Activated CD4-positive, alpha-beta T cell treated with anti-CD3 and anti-CD28 coated beads for 1 hour (primary cell): Measurements from ENCODE around the gene AHDC1.

Experiments
- DNase-seq: peaks from one replicate; pipeline ENCODE4 v3.0.0-alpha.2; 2020

Gene AHDC1

GRCh38 chr1:27596261-27596660, 7.7 kb downstream of the AHDC1 start:
- DNase-seq, result no peak

DNA sequence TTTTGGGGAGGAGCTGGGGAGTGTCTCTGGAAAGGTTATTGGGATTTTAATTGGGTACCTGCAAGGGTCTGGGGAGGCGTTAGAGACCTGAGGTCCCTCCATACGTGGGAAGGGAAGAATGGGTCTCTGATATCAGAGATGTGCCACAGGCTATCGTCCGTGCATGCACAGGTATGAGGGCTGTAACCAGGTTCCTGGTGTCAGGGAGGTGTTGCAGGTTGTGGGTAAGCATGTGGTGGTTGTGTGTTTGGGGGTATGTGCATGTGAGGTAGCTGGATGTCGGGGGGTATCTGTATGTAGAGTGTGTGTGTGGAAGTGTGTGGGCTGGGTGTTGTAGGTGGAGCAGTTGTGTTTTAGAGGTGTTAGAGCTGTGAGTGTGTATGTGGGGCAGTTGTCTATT, 8.3 kb downstream of the AHDC1 start:
- no peak for DNase-seq

DNA sequence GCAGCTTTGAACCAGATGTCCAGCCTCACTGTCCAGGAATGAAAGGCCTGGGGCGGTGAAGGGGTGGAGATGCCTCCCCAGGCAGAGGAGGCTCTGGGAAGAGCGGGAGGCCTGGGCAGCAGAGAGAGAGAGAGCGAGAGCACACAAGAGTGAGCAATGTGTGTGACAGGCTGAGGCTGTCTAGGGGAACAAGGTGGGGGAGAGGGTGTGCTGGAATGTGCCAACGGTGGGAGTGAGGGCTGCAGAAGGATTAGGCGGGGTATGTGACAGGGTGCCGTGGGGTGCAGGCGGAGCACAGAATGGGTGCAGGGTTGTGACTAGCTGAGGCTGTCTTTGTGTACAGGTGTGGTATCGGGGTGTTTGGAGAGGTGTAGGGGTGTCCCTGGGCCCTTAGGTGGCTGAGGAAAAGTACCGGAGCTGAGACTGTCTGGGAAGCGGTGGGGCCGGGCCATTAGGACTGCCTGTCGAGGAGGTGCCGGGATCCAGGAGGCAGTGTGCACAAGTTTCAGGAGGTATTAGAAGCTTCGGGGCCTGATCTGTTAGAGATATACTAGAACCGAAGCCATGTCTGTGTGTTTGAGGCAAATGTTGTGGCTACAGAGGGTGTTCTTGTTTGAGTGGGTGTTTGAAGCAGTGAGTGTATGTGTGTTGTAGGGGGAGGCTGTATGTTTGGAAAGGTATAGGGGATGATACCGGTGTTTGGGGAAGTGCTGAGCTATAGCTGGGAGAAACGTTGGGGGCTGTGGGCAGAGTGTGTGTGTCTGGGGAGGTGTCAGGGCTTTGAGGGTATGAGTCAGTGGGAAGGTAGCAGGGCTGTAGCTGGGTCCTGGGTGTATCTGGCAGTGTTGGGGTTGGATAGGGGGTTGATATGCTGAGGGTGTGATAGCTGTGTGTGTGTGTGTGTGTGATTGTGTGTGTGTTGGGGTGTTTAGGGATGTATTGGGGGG, 9.1 kb downstream of the AHDC1 start:
- no peak for DNase-seq

DNA sequence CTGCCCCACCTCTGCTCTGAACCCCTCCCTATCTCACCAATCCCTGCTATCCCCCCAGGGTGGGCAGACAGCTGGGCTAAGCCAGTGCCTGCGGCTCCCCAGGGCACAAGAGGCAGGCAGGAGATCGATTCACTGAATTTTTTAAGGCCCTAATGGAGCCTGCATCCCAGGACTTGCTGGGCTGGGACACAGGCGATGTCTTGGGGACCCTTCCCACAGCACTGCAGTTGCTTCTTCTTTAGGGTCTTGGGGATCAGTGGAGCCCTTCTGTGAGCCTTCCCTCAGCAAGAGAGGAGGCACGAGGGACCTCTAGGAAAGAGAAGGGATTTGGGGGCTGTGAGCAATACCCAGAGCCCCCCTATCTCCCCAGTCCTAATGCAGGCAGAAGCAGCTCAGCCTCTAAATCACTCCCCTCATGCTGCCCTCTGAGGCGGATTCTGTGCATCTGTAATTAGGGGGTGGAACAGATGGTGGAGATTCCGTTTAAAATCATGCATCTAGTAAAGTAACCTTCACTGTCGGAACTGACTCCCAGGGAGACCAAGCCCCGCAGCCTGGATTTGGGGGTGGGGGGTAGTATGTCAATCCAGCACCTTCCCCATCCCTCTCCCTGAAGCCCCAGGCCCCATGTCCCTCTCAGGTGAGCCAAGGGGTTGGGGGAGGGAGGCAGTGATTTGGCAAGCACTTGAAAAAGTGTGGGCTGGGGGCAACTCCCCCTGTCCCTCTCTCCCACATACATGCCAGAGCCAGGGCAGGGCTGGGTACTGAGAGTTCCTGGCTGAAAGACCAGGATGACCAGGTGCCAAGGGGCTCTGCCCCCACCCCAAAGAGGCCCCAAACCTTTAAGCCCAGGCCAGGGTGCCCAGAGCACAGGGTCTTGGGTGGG, 10.0 kb downstream of the AHDC1 start:
- no peak for DNase-seq

DNA sequence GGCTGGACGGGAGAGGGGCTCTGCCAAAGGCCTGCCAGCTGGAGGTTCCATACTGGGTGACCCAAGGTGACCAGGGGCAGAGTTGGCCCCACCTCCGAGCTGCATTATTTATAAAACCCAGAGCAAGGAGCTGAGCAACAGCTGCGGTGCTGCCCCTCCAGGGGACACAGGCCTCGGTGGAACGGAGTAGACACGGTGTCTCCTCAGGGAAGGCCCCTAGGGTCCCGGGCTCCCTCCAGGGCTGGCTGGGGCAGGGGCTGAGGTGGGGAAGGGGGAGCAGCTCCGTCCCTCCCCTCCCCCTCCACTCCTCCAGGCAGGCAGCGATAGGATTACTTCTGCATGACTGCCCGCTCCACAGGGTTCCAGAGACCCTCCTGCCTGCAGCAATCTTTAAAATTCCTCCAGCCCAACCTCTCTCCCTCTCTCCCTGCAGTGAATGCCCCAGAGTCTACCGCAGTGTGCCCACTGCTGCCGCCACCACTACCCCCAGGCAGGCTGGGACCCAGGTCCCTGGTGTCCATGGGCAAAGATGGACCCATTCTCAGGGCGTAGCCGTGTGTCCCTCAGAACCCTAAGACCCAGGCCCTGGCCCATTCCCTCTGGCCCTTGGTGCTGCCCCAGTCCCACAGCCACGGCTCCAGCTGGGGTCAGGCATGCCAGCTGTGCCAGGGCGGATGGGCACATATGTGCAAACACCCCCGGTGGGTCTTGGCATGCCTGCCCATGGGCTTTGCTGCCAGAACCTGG, 10.8 kb downstream of the AHDC1 start:
- no peak for DNase-seq

GRCh38 chr1:27592232-27592930, 11.6 kb downstream of the AHDC1 start:
- no peak for DNase-seq

GRCh38 chr1:27591622-27592021, 12.3 kb downstream of the AHDC1 start:
- DNase-seq, result no peak

GRCh38 chr1:27590917-27591508, 12.9 kb downstream of the AHDC1 start:
- DNase-seq, result no peak

GRCh38 chr1:27589841-27590426, 14.0 kb downstream of the AHDC1 start:
- DNase-seq, result no peak

DNA sequence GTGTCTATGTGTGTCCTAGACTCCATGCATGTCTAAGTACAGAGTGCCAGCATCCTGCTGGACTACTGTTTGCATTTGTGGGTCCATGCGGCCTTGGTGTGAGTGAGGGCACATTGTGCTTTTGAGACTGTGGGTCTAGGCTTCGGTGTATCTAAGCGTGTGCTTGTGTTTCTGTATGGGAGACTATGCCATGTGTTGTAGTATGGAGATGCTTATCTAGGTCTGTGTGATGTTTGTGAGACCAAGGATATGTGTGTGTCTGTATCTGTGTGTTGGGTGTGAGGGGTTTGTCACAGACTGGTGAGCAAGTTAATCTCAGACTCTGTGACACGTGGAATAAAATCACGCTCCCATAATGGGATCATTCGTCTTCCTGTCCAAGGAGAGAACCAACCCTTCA, 14.5 kb downstream of the AHDC1 start:
- DNase-seq, result no peak

GRCh38 chr1:27588256-27589232, 15.4 kb downstream of the AHDC1 start:
- DNase-seq, result no peak

GRCh38 chr1:27585684-27586083, 18.3 kb downstream of the AHDC1 start:
- no peak for DNase-seq

DNA sequence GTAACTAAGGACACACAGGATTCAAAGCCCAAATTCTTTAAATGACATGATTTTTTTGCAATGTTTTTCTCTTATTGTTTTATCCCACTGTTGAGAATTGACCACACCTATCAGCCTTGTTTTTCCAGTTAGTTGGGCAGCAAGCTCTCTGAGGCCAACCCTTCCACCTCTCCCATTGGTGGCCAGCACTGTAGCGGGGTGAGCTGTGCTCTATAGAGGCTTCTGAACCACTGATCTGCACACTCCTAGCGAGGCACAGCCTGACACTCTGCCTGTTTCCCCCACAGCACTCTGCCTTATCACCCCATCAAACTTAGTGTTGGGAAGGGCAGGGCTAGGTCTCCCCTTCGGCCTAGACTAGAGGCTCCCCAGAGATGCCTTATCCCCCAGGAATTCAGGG, 19.5 kb downstream of the AHDC1 start:
- DNase-seq, result no peak

GRCh38 chr1:27583479-27583878, 20.5 kb downstream of the AHDC1 start:
- DNase-seq, result no peak

GRCh38 chr1:27581823-27582243, 22.1 kb downstream of the AHDC1 start:
- no peak for DNase-seq

- DNase-seq, result no peak
These were observed 26.3 kb downstream of the AHDC1 start for GRCh38 chr1:27577504-27578188.

DNA sequence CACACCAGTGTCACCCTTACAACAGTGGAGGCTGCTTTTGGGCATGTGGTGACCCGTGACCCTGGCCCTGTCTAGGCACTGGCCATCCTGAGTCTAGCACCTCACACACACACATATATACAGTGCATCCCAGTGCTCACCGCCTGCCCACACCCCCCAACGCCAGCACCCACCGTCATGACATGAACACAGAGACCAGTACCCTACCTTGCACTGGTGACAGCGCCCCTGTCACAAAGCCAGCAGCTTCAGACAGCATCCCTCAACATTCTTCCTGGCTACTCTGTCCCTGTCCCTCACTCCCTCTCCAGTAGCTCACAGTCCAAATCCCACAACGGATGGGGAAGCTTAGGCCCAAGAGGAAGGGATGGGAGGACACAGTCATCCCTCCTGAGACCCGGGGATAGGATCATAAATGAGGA, 27.1 kb downstream of the AHDC1 start:
- DNase-seq, result no peak

- DNase-seq, result no peak
These were observed 28.1 kb downstream of the AHDC1 start for GRCh38 chr1:27575840-27576331.
